Rectal smooth muscle tissue (tissue), 1 donor: Measurements from ENCODE around the gene JAKMIP1.

Experiments used
- H3K27ac ChIP-seq: one replicate; pipeline ENCODE4 v1.7.0; 2013; ENCODE audit warnings: low read depth, low read length, inconsistent platforms
- H3K27me3 ChIP-seq: one replicate; pipeline ENCODE4 v1.7.0; 2013; ENCODE audit warnings: low read length; ENCODE audit not compliant: control insufficient read depth, insufficient read depth
- H3K36me3 ChIP-seq: one replicate; pipeline ENCODE4 v1.7.0; 2013; ENCODE audit warnings: low read length; ENCODE audit not compliant: control insufficient read depth, insufficient read depth
- H3K4me1 ChIP-seq: one replicate; pipeline ENCODE4 v1.7.0; 2013; ENCODE audit warnings: low read length; ENCODE audit not compliant: control insufficient read depth, insufficient read depth
- H3K4me3 ChIP-seq: one replicate; pipeline ENCODE4 v1.7.0; 2013; ENCODE audit warnings: low read length
- H3K9ac ChIP-seq: one replicate; pipeline ENCODE4 v1.7.0; 2013; ENCODE audit warnings: low read length

The JAKMIP1 gene

DNA sequence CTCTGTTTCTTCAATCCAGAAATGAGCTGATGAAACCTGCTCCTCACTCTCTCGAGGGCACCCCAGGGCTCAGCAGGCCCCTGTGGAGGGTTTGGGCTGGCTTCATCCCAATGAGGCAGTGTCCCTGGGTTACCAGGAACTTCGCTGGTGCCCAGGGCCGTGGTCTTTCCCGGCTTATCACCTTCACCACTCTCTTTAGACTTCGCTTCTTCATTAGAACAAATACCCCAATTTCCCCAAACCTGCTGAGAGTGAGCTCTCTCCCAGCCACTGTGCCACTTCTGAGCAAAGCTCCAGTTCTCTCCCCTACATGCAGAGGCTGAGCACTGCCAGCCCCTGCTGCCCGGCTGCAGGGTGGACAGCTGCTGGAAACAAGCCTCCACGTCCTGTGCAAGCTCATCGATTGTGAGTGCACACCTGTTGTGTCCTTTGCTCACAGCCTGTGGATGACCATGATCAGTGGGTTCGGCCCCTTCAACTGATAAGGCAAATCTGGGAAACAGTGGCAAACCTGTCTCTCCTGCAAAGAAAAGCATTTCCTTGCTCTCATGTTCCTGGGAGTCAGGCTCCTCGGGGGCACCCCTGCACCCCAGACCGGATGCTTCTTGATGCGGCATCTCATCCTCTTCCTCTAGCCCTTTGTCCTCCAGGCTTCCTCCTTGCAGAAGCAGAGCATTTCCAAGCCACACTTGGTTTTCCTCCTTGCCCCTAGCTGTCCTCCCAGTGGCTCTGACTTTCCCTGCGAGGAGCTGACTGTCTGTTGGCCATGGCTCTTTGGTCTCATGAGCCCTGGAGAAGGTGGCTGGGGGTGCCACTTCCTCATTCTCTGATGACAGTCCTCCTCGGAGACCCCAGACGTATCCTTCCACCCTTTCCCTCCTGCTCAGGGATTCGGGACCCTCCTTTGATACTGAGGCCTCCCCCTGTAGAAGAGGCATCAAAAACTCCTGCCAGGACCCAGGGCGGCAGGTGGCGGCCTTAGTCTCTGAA lies 210.8 kb downstream of the JAKMIP1 start:
- Histone ChIP-seq H3K9ac (no peak overlapping the region), H3K27me3 (no peaks in the 10 kb centered on the region), H3K27ac (no peak overlapping the region), H3K4me3 (no peak overlapping the region), H3K4me1 (no peaks in the 10 kb centered on the region), H3K36me3 (no peaks in the 10 kb centered on the region)

DNA sequence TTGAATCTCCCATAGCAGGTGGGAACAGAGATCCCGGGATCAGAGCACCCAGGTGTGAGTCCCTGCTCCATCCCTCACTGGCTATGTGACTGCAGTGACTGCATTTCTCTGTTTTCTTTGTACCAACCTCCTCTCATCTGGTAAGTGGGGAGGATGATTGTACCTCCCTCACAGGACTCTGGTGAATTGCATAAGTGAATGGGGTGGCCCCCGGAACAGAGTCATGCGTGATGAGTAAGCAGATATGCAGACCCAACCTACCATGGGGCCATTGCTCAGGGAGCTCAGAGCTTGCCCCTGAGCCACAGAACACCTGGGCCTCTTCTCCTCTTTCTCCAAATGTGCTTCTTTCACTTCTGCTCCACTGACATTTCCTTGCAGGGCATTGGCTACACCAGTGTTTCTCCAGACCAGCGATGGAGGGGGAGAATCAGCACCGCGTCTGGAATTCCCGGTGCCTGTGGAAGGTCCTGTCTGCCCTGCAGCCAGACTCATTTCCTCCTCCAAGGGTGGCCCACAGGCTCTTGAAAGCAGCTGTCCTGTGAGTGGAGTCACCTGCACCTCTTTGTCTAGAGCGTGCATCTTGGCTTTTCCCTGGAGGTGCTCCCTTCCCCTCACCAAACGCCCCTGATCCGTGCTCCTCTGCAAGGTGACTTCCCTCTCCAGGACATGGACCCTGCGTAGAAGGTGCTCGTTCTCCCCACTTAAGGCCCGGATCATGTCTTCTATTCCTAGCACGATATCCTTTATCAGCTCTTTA lies 212.1 kb downstream of the JAKMIP1 start:
- no peak overlapping the region for H3K27ac ChIP-seq
- no peak overlapping the region for H3K9ac ChIP-seq
- no peaks in the 10 kb centered on the region for H3K27me3 ChIP-seq
- no peak overlapping the region for H3K4me3 ChIP-seq
- no peaks in the 10 kb centered on the region for H3K4me1 ChIP-seq
- no peaks in the 10 kb centered on the region for H3K36me3 ChIP-seq

DNA sequence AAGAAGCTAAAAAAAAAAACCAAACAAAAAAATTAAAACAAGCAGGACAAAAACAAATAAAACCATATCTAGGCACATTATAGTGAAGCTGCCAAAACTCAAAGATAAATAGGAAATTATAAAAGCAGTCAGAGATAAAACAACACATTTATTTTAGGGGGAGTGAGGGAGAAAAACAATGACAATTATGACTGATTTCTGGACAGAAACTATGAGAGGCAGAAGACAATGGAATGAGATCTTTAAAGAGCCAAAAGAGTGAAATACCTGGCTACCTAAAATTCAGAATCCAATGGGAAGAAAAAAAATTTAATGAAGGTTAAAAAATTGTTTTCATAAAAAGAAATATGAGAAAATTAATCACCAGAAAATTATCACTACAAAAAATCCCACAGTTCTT lies 215.5 kb downstream of the JAKMIP1 start:
- Histone ChIP-seq H3K36me3 (no peaks in the 10 kb centered on the region), H3K4me1 (no peaks in the 10 kb centered on the region), H3K9ac (no peak overlapping the region), H3K27me3 (no peaks in the 10 kb centered on the region), H3K27ac (no peak overlapping the region), H3K4me3 (no peak overlapping the region)

- no peak overlapping the region for H3K4me3 ChIP-seq
- H3K4me1 ChIP-seq = no peaks in the 10 kb centered on the region
- no peaks in the 10 kb centered on the region for H3K36me3 ChIP-seq
- H3K27ac ChIP-seq = no peak overlapping the region
- no peak overlapping the region for H3K9ac ChIP-seq
- H3K27me3 ChIP-seq = no peaks in the 10 kb centered on the region
Measured at GRCh38 chr4:5982156-5982973, 218.0 kb downstream of the JAKMIP1 start.

DNA sequence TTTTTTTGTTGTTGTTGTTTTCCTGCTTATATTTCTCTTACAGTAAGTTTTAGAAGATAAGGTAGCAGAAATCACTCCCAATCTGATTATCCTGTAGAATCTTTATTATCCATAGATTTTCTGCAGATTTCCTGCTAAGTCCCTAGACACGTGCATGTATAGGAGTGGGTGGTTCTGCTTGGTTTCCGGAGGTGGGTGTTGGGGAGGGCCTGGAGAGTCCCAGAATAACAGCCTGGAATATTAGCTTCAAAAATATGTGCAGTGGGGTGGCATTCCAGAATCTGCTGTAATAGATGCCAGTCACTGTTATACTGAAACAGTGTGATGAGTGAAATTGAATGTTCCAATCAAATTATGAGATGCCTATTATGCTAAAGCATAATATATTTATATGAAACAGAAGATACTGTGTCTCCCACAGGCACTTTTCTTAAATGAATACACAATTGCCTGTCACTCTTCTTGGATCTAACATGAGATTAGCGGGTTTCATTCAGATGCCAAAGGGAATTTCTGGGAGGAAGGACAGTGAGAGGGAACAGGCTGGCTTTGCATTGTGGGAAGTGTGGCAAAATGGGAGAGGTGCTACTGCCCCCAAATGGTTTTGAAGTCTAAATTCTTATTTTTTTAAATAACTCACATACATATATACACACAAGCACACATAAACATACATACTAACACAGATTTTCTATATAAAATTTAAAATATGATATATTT lies 219.8 kb downstream of the JAKMIP1 start:
- Histone ChIP-seq H3K4me3 (no peak overlapping the region), H3K36me3 (no peaks in the 10 kb centered on the region), H3K27ac (no peak overlapping the region), H3K4me1 (no peaks in the 10 kb centered on the region), H3K27me3 (no peaks in the 10 kb centered on the region), H3K9ac (no peak overlapping the region)

DNA sequence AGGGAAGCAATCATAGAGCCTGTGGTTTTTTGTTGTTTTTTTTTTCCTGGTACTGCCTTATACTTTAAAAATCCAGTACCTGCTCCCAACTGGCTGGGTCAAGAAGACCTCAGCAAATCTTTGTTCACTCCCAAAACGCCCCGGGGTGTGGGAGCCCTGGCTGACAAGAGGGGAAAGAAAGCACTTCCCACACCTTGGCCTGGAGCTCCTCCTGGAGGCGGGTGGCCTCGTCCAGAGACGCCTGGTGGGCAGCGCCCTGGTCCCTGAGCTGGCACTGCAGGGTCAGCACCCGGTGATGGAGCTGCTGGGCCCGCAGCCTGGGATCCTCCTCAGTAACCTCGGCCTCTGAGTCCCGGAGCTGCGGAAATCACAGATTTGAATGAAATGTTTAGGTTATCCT lies 220.4 kb downstream of the JAKMIP1 start:
- no peak overlapping the region for H3K4me3 ChIP-seq
- no peaks in the 10 kb centered on the region for H3K4me1 ChIP-seq

DNA sequence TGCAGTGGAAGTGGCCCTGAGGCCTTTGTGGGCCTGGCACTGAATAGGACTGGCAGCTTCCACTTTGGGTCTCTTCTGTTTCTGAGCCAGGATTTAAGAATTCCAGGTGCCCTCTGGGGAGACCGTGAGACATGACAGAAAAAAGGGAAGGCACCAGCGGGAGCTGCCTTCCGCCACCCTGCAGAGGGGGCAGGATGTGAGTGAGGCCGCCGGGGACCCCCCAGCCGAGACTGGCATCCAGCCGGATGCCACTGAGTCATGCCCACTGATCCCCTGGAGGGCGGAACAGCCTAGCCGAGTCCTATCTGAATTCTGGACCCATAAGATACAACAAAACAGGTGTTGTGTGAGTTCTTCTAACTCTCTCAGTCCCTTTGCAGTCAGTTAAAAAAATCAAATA lies 223.4 kb downstream of the JAKMIP1 start:
- H3K4me3 ChIP-seq = no peak overlapping the region
- H3K27ac ChIP-seq = no peak overlapping the region
- H3K36me3 ChIP-seq = no peaks in the 10 kb centered on the region
- H3K9ac ChIP-seq = no peak overlapping the region
- peaks cover 4% of the 10 kb centered on the region for H3K27me3 ChIP-seq
- H3K4me1 ChIP-seq = no peaks in the 10 kb centered on the region

More for the DNA sequence above, 220.4 kb downstream of the JAKMIP1 start:
- H3K27ac ChIP-seq = no peak overlapping the region
- no peaks in the 10 kb centered on the region for H3K27me3 ChIP-seq
- H3K36me3 ChIP-seq = no peaks in the 10 kb centered on the region
- H3K9ac ChIP-seq = no peak overlapping the region

GRCh38 chr4:5976431-5976830 lies 223.9 kb downstream of the JAKMIP1 start:
- Histone ChIP-seq H3K9ac (no peak overlapping the region), H3K4me1 (no peaks in the 10 kb centered on the region), H3K27me3 (peaks cover 4% of the 10 kb centered on the region), H3K27ac (no peak overlapping the region), H3K4me3 (no peak overlapping the region), H3K36me3 (no peaks in the 10 kb centered on the region)
